PC-9 (cell line): Measurements from ENCODE around the gene TBXT.
"Not testable (repeated sequence)": the region's sequence is repeated elsewhere in the genome, so short reads cannot be mapped to it uniquely, and the experiment has no call there.

Experiments
- CTCF ChIP-seq: fragments of 200-600 bp; sonication (generic); conservative IDR thresholded peaks from 2 replicates; pipeline ENCODE4 v1.6.1; 2017; ENCODE audit warnings: mixed run types, antibody characterized with exemption, mild to moderate bottlenecking, moderate library complexity
- EZH2 ChIP-seq: fragments of 200-600 bp; sonication (generic); IDR thresholded peaks from 2 replicates; pipeline ENCODE4 v1.8.0; 2017; ENCODE audit warnings: antibody characterized with exemption, low read depth

- TF ChIP-seq CTCF, EZH2: not testable (repeated sequence)
Measured at GRCh38 chr6:166175093-166175492, 7.4 kb upstream of the TBXT start.
